Upper lobe of left lung (tissue), 4 donors: ENCODE results near the gene DLGAP4.

ENCODE experiments used
- POLR2A ChIP-seq, 4 donors: fragments of 450-650 bp; IDR thresholded peaks; one replicate each; pipeline ENCODE4 v1.5.1; 2016 to 2017; ENCODE audit warnings: antibody characterized with exemption in 4 of 4, mild to moderate bottlenecking in 2 of 4
- POLR2AphosphoS5 ChIP-seq, 2 donors: sonication (generic); formaldehyde crosslinking; IDR thresholded peaks; one replicate each; pipeline ENCODE4 v1.5.1; 2017; ENCODE audit warnings: antibody characterized with exemption in 2 of 2
- TF ChIP-seq, protein P1 (sequence below), 6 experiments: fragments of 450-650 bp in 4 of 6; fragments of 200-600 bp in 2 of 6; sonication (generic) in 2 of 6; IDR thresholded peaks; one replicate each; pipeline ENCODE4 v1.5.1; 2016 to 2019; ENCODE audit warnings: antibody characterized with exemption in 6 of 6

DNA sequence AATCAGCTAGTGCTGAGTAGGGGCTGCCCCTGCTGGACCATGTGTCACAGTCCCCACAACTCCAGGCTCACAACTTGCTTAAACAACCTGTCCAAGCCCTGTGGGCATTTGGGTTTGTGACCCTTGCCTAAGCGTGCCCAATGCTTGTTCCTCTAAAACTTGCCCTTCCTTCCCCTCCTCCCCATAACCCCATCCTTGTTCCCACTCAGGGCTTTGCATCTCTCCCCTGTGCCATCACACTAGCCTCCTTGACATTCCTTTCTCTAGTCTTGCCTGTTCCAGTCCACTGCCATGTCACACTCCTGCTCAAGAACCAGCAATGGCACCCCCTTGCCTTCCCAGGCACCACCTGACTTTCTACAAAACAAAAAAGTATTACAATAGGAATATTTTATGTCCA is 2.3 kb upstream of the DLGAP4 start:
- TF ChIP-seq, protein P1, sequence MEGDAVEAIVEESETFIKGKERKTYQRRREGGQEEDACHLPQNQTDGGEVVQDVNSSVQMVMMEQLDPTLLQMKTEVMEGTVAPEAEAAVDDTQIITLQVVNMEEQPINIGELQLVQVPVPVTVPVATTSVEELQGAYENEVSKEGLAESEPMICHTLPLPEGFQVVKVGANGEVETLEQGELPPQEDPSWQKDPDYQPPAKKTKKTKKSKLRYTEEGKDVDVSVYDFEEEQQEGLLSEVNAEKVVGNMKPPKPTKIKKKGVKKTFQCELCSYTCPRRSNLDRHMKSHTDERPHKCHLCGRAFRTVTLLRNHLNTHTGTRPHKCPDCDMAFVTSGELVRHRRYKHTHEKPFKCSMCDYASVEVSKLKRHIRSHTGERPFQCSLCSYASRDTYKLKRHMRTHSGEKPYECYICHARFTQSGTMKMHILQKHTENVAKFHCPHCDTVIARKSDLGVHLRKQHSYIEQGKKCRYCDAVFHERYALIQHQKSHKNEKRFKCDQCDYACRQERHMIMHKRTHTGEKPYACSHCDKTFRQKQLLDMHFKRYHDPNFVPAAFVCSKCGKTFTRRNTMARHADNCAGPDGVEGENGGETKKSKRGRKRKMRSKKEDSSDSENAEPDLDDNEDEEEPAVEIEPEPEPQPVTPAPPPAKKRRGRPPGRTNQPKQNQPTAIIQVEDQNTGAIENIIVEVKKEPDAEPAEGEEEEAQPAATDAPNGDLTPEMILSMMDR (IDR thresholded peaks at IDR 0.05): no peak
- TF ChIP-seq POLR2A (IDR thresholded peaks at IDR 0.05): no peak
- no peak for TF ChIP-seq POLR2AphosphoS5 (IDR thresholded peaks at IDR 0.05)
